SW480 (cell line): Measurements from ENCODE around the gene EGFLAM.
"Not testable (repeated sequence)": the region's sequence is repeated elsewhere in the genome, so short reads cannot be mapped to it uniquely, and the experiment has no call there.

Source experiments
- DNase-seq: peaks from one replicate; pipeline ENCODE4 v3.0.0-alpha.2; 2016; ENCODE audit warnings: low spot score

EGFLAM gene

GRCh38 chr5:38329132-38329715 lies 70.9 kb downstream of the EGFLAM start:
- DNase-seq, result peak; percentile 6

- no peak for DNase-seq
Measured at GRCh38 chr5:38330207-38330606, 71.8 kb downstream of the EGFLAM start.

GRCh38 chr5:38331831-38332230 lies 73.5 kb downstream of the EGFLAM start:
- no peak for DNase-seq

GRCh38 chr5:38333181-38333580 lies 74.8 kb downstream of the EGFLAM start:
- DNase-seq, result not testable (repeated sequence)

GRCh38 chr5:38338455-38338854 lies 80.1 kb downstream of the EGFLAM start:
- DNase-seq, result no peak

- DNase-seq, result no peak
Measured at GRCh38 chr5:38339446-38339845, 81.1 kb downstream of the EGFLAM start.

- no peak for DNase-seq
Measured at GRCh38 chr5:38341056-38341455, 82.7 kb downstream of the EGFLAM start.

GRCh38 chr5:38341641-38342040 lies 83.3 kb downstream of the EGFLAM start:
- no peak for DNase-seq

- no peak for DNase-seq
Measured at GRCh38 chr5:38342261-38342660, 83.9 kb downstream of the EGFLAM start.

- DNase-seq, result no peak
Measured at GRCh38 chr5:38344891-38345290, 86.5 kb downstream of the EGFLAM start.

- DNase-seq, result no peak
Measured at GRCh38 chr5:38346593-38346992, 88.2 kb downstream of the EGFLAM start.

GRCh38 chr5:38347040-38347763 lies 88.8 kb downstream of the EGFLAM start:
- DNase-seq, result no peak

GRCh38 chr5:38347896-38348295 lies 89.5 kb downstream of the EGFLAM start:
- no peak for DNase-seq

- DNase-seq, result no peak
Measured at GRCh38 chr5:38360323-38361061, 102.1 kb downstream of the EGFLAM start.

GRCh38 chr5:38362713-38363112 lies 104.4 kb downstream of the EGFLAM start:
- DNase-seq, result no peak

- DNase-seq, result no peak
Measured at GRCh38 chr5:38364825-38365224, 106.5 kb downstream of the EGFLAM start.

GRCh38 chr5:38367410-38367809 lies 109.1 kb downstream of the EGFLAM start:
- DNase-seq, result no peak

- DNase-seq, result no peak
Measured at GRCh38 chr5:38367966-38368365, 109.6 kb downstream of the EGFLAM start.

GRCh38 chr5:38369692-38370091 lies 111.3 kb downstream of the EGFLAM start:
- no peak for DNase-seq

- no peak for DNase-seq
Measured at GRCh38 chr5:38370358-38371100, 112.2 kb downstream of the EGFLAM start.

- DNase-seq, result no peak
Measured at GRCh38 chr5:38371596-38371995, 113.2 kb downstream of the EGFLAM start.

- no peak for DNase-seq
Measured at GRCh38 chr5:38373743-38374142, 115.4 kb downstream of the EGFLAM start.

GRCh38 chr5:38375423-38375822 lies 117.1 kb downstream of the EGFLAM start:
- no peak for DNase-seq
